Measurements from ENCODE around the gene PIP5KL1. TPM values are rescaled to one million over a fixed set of nuclear protein-coding genes. Genes with fewer than 3 reads are reported as not detected.

PIP5KL1 gene
- total RNA-seq, 6 donors from 2014 or later: 4.1 to 38.8 (median 10.0) TPM

DNA sequence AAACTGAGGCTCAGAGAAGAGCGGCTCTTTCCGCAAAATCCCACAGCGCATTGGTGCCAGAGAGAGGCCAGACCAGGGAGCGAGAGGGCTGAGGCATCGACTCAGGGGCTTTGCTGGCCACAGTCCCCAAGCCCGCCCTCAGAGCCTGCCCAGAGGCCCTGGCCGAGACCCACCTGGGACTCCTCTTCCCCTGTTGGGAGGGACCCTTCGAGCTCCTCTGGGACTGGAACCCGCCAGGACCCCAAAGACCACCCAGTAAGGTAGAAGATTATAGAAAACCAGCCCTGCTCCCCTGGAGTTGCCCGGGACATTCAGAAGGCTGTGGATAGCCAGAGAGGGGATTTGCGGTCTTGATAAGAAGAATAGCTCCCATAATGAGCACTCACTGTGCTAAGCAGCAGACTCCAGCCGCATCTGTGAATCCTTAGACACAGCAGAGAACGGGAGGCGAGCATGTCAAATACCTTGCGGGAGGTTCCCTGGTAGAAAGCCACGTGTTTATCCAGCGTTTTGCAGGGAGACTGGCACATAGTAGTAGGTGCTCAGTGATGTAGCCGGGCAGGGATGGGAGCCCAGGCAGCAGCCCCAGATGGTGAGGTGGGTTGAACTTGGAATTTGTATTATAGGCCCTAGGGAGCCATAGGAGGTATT lies 52.5 kb downstream of the PIP5KL1 start:
- DNase-seq (peak in 1 of 2 donors; percentile 54), ATAC-seq (ENCODE audit: low FRiP score in 2 of 2) (no peak)
- peaks cover 45 to 58% (median 55%) of the 10 kb centered on the region in 4 donors for H3K4me1 ChIP-seq
- peak overlapping the region; percentile 73 to 88 (median 82) for H3K27ac ChIP-seq
- H3K4me3 ChIP-seq: peak overlapping the region; percentile 38 to 71 (median 62)
- no peaks in the 10 kb centered on the region for H3K9me3 ChIP-seq
- WGBS, 2 donors: 36 to 39% methylated on average over 3 to 18 of the region's 18 CpGs
- no peaks in the 10 kb centered on the region for H3K27me3 ChIP-seq
- TF ChIP-seq, protein P1, sequence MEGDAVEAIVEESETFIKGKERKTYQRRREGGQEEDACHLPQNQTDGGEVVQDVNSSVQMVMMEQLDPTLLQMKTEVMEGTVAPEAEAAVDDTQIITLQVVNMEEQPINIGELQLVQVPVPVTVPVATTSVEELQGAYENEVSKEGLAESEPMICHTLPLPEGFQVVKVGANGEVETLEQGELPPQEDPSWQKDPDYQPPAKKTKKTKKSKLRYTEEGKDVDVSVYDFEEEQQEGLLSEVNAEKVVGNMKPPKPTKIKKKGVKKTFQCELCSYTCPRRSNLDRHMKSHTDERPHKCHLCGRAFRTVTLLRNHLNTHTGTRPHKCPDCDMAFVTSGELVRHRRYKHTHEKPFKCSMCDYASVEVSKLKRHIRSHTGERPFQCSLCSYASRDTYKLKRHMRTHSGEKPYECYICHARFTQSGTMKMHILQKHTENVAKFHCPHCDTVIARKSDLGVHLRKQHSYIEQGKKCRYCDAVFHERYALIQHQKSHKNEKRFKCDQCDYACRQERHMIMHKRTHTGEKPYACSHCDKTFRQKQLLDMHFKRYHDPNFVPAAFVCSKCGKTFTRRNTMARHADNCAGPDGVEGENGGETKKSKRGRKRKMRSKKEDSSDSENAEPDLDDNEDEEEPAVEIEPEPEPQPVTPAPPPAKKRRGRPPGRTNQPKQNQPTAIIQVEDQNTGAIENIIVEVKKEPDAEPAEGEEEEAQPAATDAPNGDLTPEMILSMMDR (IDR thresholded peaks at IDR 0.05): no peak
- TF ChIP-seq POLR2AphosphoS5 (IDR thresholded peaks at IDR 0.05) (no peak), POLR2A (IDR thresholded peaks at IDR 0.05) (no peak), EP300 (IDR thresholded peaks at IDR 0.05) (no peak)
- peaks cover 0 to 3% (median under 1%) of the 10 kb centered on the region in 4 donors for H3K36me3 ChIP-seq

DNA sequence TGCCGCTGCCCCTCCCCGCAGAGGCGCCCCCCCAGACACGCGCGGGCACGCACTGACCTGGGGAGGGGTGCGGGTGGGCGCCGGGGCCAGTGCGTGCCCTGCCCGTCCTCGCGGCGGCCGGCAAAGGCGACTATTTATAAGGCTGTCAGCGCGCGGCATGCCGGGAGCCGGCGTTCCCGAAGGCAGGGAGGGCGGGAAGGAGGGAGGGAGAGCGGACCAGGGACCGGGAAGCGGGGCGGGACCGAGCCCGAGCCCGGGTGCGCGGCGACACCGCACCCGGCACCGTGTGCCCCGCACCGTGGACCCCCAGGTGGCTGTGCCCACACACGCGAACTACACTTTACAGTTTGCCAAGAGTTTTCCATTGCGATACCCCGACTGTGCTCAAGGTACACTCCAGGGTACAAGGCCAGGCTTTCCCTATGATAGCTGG lies 53.0 kb downstream of the PIP5KL1 start, which contains the start of gene AK1:
Gene AK1 (minus strand): TSS at position 110 of the 433 bp plus-strand sequence. CDS start 3,058 bp downstream, outside the sequence.
- WGBS, 2 donors: 1 to 38% methylated on average over 3 to 39 of the region's 44 CpGs
- peak; percentile 52 to 85 for ATAC-seq (ENCODE audit: low FRiP score in 2 of 2)
- Histone ChIP-seq H3K27me3 (no peaks in the 10 kb centered on the region), H3K9me3 (no peaks in the 10 kb centered on the region), H3K4me1 (peaks cover 45 to 56% (median 53%) of the 10 kb centered on the region in 4 donors), H3K27ac (peak within 1 kb of the TSS; percentile 73 to 88 (median 82)), H3K36me3 (peaks cover 0 to 8% (median 5%) of the 10 kb centered on the region in 4 donors), H3K4me3 (peak within 1 kb of the TSS; percentile 38 to 71 (median 62))
- DNase-seq: peak; percentile 79 to 95
- TF ChIP-seq, protein P1 (IDR thresholded peaks at IDR 0.05): no peak
- TF ChIP-seq POLR2AphosphoS5 (IDR thresholded peaks at IDR 0.05): peak; percentile 33 to 93
- peak in 2 of 4 donors; percentile 55 to 88 for TF ChIP-seq POLR2A (IDR thresholded peaks at IDR 0.05)

DNA sequence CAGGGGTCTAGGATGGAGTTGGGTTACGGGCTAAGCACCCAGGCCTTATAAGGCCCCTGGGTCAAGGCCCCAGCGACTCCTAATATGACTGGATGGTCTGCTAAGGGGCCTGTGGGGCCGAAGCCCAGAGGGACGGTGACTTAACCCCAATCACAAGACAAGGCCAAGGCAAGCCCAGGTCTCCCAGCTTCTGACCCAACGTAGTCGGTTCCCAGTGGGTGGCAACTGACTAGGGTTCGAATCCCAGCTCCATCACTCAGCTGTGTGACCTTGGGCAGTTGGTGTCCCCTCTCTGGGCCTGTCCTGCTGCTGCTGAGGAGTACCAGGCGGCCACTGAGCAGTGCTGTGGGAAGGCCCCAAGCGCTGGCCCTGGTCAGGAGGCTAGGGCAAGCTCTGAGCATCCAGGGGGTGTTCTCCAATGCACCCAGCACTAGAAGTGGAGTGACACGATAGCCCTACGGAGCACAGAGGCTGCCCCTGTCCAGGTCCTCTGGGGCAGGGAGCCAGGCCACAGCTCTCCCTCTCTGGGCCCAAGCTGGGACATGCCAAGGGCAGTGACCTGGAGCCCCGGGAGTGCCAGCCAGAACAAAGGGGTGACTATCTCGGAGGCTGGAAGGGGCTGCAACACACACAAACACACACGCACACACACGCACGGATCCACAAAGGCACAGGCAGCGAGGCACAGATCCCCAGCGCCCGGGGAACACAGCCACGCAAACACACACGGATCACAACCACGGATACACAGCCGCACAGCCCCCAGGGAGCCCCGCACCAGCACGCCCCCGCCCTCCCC lies 53.6 kb downstream of the PIP5KL1 start:
- no peaks in the 10 kb centered on the region for H3K9me3 ChIP-seq
- peaks cover 45 to 56% (median 51%) of the 10 kb centered on the region in 4 donors for H3K4me1 ChIP-seq
- H3K27me3 ChIP-seq: no peaks in the 10 kb centered on the region
- no peak for TF ChIP-seq POLR2AphosphoS5 (IDR thresholded peaks at IDR 0.05)
- TF ChIP-seq, protein P1 (IDR thresholded peaks at IDR 0.05): no peak
- TF ChIP-seq EP300 (IDR thresholded peaks at IDR 0.05): no peak
- TF ChIP-seq POLR2A (IDR thresholded peaks at IDR 0.05): no peak
- H3K36me3 ChIP-seq: peaks cover 0 to 15% (median 11%) of the 10 kb centered on the region in 4 donors
- ATAC-seq (ENCODE audit: low FRiP score in 2 of 2) (peak; percentile 30 to 38), DNase-seq (peak; percentile 32 to 66)
- peak overlapping the region; percentile 73 to 88 (median 82) for H3K27ac ChIP-seq
- H3K4me3 ChIP-seq: peak overlapping the region; percentile 38 to 71 (median 62)
- 39 to 71% methylated on average over 7 to 17 of the region's 26 CpGs for WGBS, 2 donors

DNA sequence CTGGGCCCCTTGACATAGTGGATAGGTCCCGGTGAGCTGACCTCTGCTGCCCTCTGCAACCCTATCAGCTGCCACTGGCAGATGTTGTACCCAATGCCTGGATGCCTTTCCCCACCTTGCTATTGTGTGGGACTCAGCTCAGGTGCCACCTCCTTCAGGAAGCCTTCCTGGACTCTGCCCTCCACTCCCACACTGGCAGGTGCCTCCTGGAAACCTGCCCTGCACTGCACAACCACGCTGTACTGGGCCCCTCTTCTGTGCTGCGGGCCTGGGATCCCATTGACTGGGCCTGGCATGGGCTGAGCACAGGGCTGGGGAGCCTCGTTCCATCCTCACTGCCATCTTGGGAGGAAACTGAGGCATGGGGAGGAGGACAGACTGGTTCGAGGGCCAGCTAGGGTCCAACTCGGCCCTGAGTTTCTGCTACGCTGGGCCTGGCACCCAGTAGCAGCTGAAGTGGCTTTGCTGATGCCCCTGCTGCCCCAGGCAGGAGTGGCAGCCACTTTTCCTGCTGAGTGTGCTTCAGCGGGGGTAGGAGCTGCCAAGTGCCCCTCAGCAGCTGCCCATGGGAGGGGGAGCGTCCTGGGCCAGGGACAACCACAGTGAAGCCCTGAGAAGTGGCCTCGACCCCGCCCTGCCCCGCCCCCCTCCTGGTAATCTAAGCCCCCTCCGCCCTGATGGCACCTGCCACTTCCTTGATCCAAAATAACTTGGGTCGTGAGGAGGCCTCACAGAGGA lies 54.4 kb downstream of the PIP5KL1 start:
- peak overlapping the region; percentile 73 to 88 (median 82) for H3K27ac ChIP-seq
- H3K4me3 ChIP-seq: peak overlapping the region; percentile 4 to 71 (median 62)
- DNase-seq (peak in 1 of 2 donors; percentile 81), ATAC-seq (ENCODE audit: low FRiP score in 2 of 2) (peak in 1 of 2 donors; percentile 46)
- peaks cover 45 to 56% (median 51%) of the 10 kb centered on the region in 4 donors for H3K4me1 ChIP-seq
- H3K36me3 ChIP-seq: peaks cover under 1 to 22% (median 17%) of the 10 kb centered on the region in 4 donors
- no peaks in the 10 kb centered on the region for H3K9me3 ChIP-seq
- TF ChIP-seq EP300 (IDR thresholded peaks at IDR 0.05) (peak in 1 of 4 donors; percentile 28), POLR2A (IDR thresholded peaks at IDR 0.05) (no peak), POLR2AphosphoS5 (IDR thresholded peaks at IDR 0.05) (peak in 1 of 2 donors; percentile 44)
- TF ChIP-seq, protein P1 (IDR thresholded peaks at IDR 0.05): peak in 1 of 6 experiments; percentile 37
- H3K27me3 ChIP-seq: no peaks in the 10 kb centered on the region
- 61 to 63% methylated on average over 6 to 9 of the region's 14 CpGs for WGBS, 2 donors
